CD14-positive monocyte (primary cell): ENCODE data around the gene CACNA1S. TPM values are rescaled to one million over a fixed set of nuclear protein-coding genes. Genes with fewer than 3 reads are reported as not detected.

Experiments used
- DNase-seq, 3 donors: peaks; one replicate each; pipeline ENCODE4 v3.0.0-alpha.2; 2011 to 2022
- H2AFZ ChIP-seq: 2 replicates; pipeline ENCODE4 v1.6.0; 2012; ENCODE audit warnings: mild to moderate bottlenecking, low read depth, low read length, inconsistent platforms; ENCODE audit not compliant: insufficient read depth, poor library complexity, severe bottlenecking
- H3K27ac ChIP-seq, 2 donors: 1 replicate in 1 of 2; 2 replicates in 1 of 2; pipeline ENCODE4 v1.5.1; 2012 to 2013; ENCODE audit warnings: low read length in 2 of 2, control low read depth in 1 of 2, inconsistent platforms in 1 of 2, low read depth in 1 of 2, mild to moderate bottlenecking in 1 of 2
- H3K27me3 ChIP-seq, 2 donors: one replicate each; pipeline versions ENCODE4 v1.6.0 to v1.6.1; 2011 to 2013; ENCODE audit warnings: low read length in 2 of 2; ENCODE audit not compliant: control insufficient read depth in 2 of 2, insufficient read depth in 2 of 2
- H3K36me3 ChIP-seq, 2 donors: replicated peaks in 1 of 2; 1 replicate in 1 of 2; 2 replicates in 1 of 2; pipeline versions ENCODE4 v1.5.1 to v1.6.1; 2012 to 2013; ENCODE audit warnings: low read length in 2 of 2, control low read depth in 1 of 2, inconsistent platforms in 1 of 2, mild to moderate bottlenecking in 1 of 2; ENCODE audit not compliant: insufficient read depth in 2 of 2, control insufficient read depth in 1 of 2
- H3K4me1 ChIP-seq, 2 donors: 1 replicate in 1 of 2; 2 replicates in 1 of 2; pipeline versions ENCODE4 v1.5.1 to v1.6.1; 2012 to 2013; ENCODE audit warnings: low read length in 2 of 2, control low read depth in 1 of 2, inconsistent platforms in 1 of 2, mild to moderate bottlenecking in 1 of 2, moderate library complexity in 1 of 2; ENCODE audit not compliant: insufficient read depth in 2 of 2, control insufficient read depth in 1 of 2
- H3K4me2 ChIP-seq: replicated peaks from 2 replicates; pipeline ENCODE3; 2012; ENCODE audit warnings: low read length, moderate library complexity, mild to moderate bottlenecking; ENCODE audit not compliant: poor library complexity, severe bottlenecking; ENCODE audit errors: extremely low read depth
- H3K4me3 ChIP-seq, 3 experiments: fragments of 200-600 bp in 1 of 3; sonication (generic) in 1 of 3; replicated peaks in 1 of 3; 1 replicate in 2 of 3; 2 replicates in 1 of 3; pipeline ENCODE4 v1.5.1; 2011 to 2013; ENCODE audit warnings: low read length in 3 of 3, mild to moderate bottlenecking in 3 of 3, control low read depth in 2 of 3, low read depth in 2 of 3, inconsistent platforms in 1 of 3, moderate library complexity in 1 of 3
- H3K79me2 ChIP-seq: 2 replicates; pipeline ENCODE4 v1.6.0; 2012; ENCODE audit warnings: mild to moderate bottlenecking, control low read depth, inconsistent platforms, low read length, moderate library complexity; ENCODE audit not compliant: insufficient read depth
- H3K9ac ChIP-seq: 2 replicates; pipeline ENCODE4 v1.6.0; 2017; ENCODE audit warnings: low read length, mild to moderate bottlenecking; ENCODE audit not compliant: insufficient read depth, poor library complexity, severe bottlenecking
- H3K9me3 ChIP-seq, 2 donors: replicated peaks in 1 of 2; 1 replicate in 1 of 2; 2 replicates in 1 of 2; pipeline versions ENCODE4 v1.5.1 to v1.6.1; 2012 to 2013; ENCODE audit warnings: low read length in 2 of 2, control low read depth in 1 of 2; ENCODE audit not compliant: control insufficient read depth in 1 of 2, insufficient read depth in 1 of 2
- H4K20me1 ChIP-seq: 2 replicates; pipeline ENCODE4 v1.6.0; 2012; ENCODE audit warnings: mild to moderate bottlenecking, low read length, control low read depth, moderate library complexity; ENCODE audit not compliant: insufficient read depth
- H3K27ac Mint-ChIP-seq, 7 donors: one replicate each; pipeline ENCODE4 v1.8.0; 2020; ENCODE audit warnings: mild to moderate bottlenecking in 7 of 7, mixed read lengths in 7 of 7, moderate library complexity in 6 of 7, inconsistent platforms in 2 of 7
- H3K27me3 Mint-ChIP-seq, 3 donors: one replicate each; pipeline ENCODE4 v1.8.0; 2021 to 2022; ENCODE audit warnings: low read depth in 3 of 3, mild to moderate bottlenecking in 3 of 3, mixed read lengths in 3 of 3, moderate library complexity in 3 of 3, inconsistent platforms in 1 of 3
- H3K36me3 Mint-ChIP-seq, 2 donors: one replicate each; pipeline ENCODE4 v1.8.0; 2020; ENCODE audit warnings: mixed read lengths in 2 of 2, inconsistent platforms in 1 of 2, mild to moderate bottlenecking in 1 of 2
- H3K4me1 Mint-ChIP-seq: one replicate; pipeline ENCODE4 v1.8.0; 2020; ENCODE audit warnings: mild to moderate bottlenecking, mixed read lengths
- H3K4me3 Mint-ChIP-seq, 2 donors: one replicate each; pipeline ENCODE4 v1.8.0; 2020; ENCODE audit warnings: mild to moderate bottlenecking in 2 of 2, mixed read lengths in 2 of 2, moderate library complexity in 1 of 2
- H3K9me3 Mint-ChIP-seq, 7 donors: one replicate each; pipeline ENCODE4 v1.8.0; 2020 to 2022; ENCODE audit warnings: mixed read lengths in 7 of 7, mild to moderate bottlenecking in 6 of 7, moderate library complexity in 6 of 7, inconsistent platforms in 2 of 7
- CTCF ChIP-seq: fragments of 200-600 bp; IDR thresholded peaks from one replicate; pipeline ENCODE4 v1.8.0; 2022; ENCODE audit warnings: antibody characterized with exemption, mild to moderate bottlenecking
- WGBS: methylation state at CpG from one replicate; pipeline ENCODE4 v1.1.5; 2013; ENCODE audit warnings: missing lambda C conversion rate; ENCODE audit not compliant: insufficient coverage; 5-methylcytosine and 5-hydroxymethylcytosine counted together
- intact Hi-C, 2 donors: fragments of 100-400 bp; cut with micrococcal nuclease; formaldehyde crosslinking; loops; one replicate each; pipeline versions ENCODE4 v1.15.0 to v1.15.1; 2023
- polyA plus RNA-seq, 3 donors: library from polyadenylated mRNA; depleted of rRNA in 1 of 3; unstranded in 2 of 3; stranded (reverse) in 1 of 3; fragments of 300-500 nt in 2 of 3; fragments of >200 nt in 1 of 3; fragmentation: Illumina TruSeq in 2 of 3; gene quantifications; 1 replicate in 2 of 3; 2 replicates in 1 of 3; pipeline ENCODE4 v1.2.3, GENCODE V29; 2012 to 2021

CACNA1S gene
- polyA plus RNA-seq, 3 donors: not detected

- no peak overlapping the region for H3K4me3 Mint-ChIP-seq
- Histone ChIP-seq H3K9ac (no peak overlapping the region), H2AFZ (no peak overlapping the region), H3K4me2 (no peak overlapping the region), H3K9me3 (no peaks in the 10 kb centered on the region), H3K27ac (no peak overlapping the region), H4K20me1 (no peaks in the 10 kb centered on the region), H3K36me3 (no peaks in the 10 kb centered on the region), H3K4me3 (no peak overlapping the region), H3K79me2 (no peaks in the 10 kb centered on the region), H3K27me3 (no peaks in the 10 kb centered on the region), H3K4me1 (no peaks in the 10 kb centered on the region)
- H3K27me3 Mint-ChIP-seq: peaks cover 5 to 12% (median 9%) of the 10 kb centered on the region in 3 donors
- H3K27ac Mint-ChIP-seq: no peak overlapping the region
- 95% methylated on average over 22 of the region's 22 CpGs for WGBS
- intact Hi-C loops: no loop called here
- no peak for DNase-seq
- no peaks in the 10 kb centered on the region for H3K9me3 Mint-ChIP-seq
- no peaks in the 10 kb centered on the region for H3K4me1 Mint-ChIP-seq
- H3K36me3 Mint-ChIP-seq: no peaks in the 10 kb centered on the region
- no peak for TF ChIP-seq CTCF
Measured at GRCh38 chr1:201053155-201053860, 58.9 kb downstream of the CACNA1S start.

GRCh38 chr1:201051399-201051798, 60.8 kb downstream of the CACNA1S start:
- DNase-seq: no peak
- Histone ChIP-seq H3K9me3 (no peaks in the 10 kb centered on the region), H3K4me2 (no peak overlapping the region), H3K4me1 (no peaks in the 10 kb centered on the region), H3K27ac (no peak overlapping the region), H4K20me1 (no peaks in the 10 kb centered on the region), H3K36me3 (no peaks in the 10 kb centered on the region), H3K9ac (no peak overlapping the region), H3K79me2 (no peaks in the 10 kb centered on the region), H3K4me3 (no peak overlapping the region), H2AFZ (no peak overlapping the region), H3K27me3 (no peaks in the 10 kb centered on the region)
- Mint-ChIP-seq H3K27me3 (peaks cover 8 to 10% (median 9%) of the 10 kb centered on the region in 3 donors), H3K4me1 (no peaks in the 10 kb centered on the region), H3K4me3 (no peak overlapping the region), H3K27ac (no peak overlapping the region), H3K9me3 (no peaks in the 10 kb centered on the region), H3K36me3 (no peaks in the 10 kb centered on the region)
- TF ChIP-seq CTCF: no peak
- intact Hi-C loops: no loop called here
- WGBS: 100% methylated on average over 1 of the region's 2 CpGs
